ENCODE measurements around the gene PTTG1IP2. TPM values are rescaled to one million over a fixed set of nuclear protein-coding genes. Genes with fewer than 3 reads are reported as not detected.

The PTTG1IP2 gene
- total and polyA plus RNA-seq, 2 experiments from 2014 or later: not detected

GRCh38 chr7:90445633-90446032 is 23.8 kb upstream of the PTTG1IP2 start:
- Mint-ChIP-seq H3K27me3 (ENCODE audit: insufficient read depth, low read depth, poor library complexity) (no peaks in the 10 kb centered on the region), H3K4me1 (no peaks in the 10 kb centered on the region), H3K9me3 (no peaks in the 10 kb centered on the region), H3K4me3 (no peak overlapping the region), H3K27ac (no peak overlapping the region; the same call in 1 of the 2 replicates), H3K36me3 (ENCODE audit: low read depth) (no peaks in the 10 kb centered on the region)
- TF ChIP-seq POLR2AphosphoS5 (IDR thresholded peaks at IDR 0.05; ENCODE audit: low read depth) (no peak), CTCF (conservative IDR thresholded peaks at IDR 0.05; ENCODE audit: low read depth in 2 of 2) (no peak), ZNF114 (CRISPR knock-in tag; IDR thresholded peaks at IDR 0.05) (no peak), CREB1 (CRISPR knock-in tag; IDR thresholded peaks at IDR 0.05; ENCODE audit: low read depth) (no peak), EZH2phosphoT487 (IDR thresholded peaks at IDR 0.05; ENCODE audit: unreplicated experiment) (no peak), ETS1 (IDR thresholded peaks at IDR 0.05) (no peak), ZNF462 (CRISPR knock-in tag; IDR thresholded peaks at IDR 0.05) (no peak)
- Histone ChIP-seq H3K4me2 (no peak overlapping the region), H3F3A (replicated peaks; ENCODE audit: low read depth) (no peaks in the 10 kb centered on the region), H3K36me3 (ENCODE audit: insufficient read depth) (no peaks in the 10 kb centered on the region), H3K4me3 (no peak overlapping the region), H2AFZ (no peak overlapping the region), H3K4me1 (ENCODE audit: insufficient read depth) (no peaks in the 10 kb centered on the region), H3K79me2 (replicated peaks; ENCODE audit: insufficient read depth) (no peaks in the 10 kb centered on the region), H3K27me3 (ENCODE audit: insufficient read depth) (no peaks in the 10 kb centered on the region), H3K27ac (ENCODE audit: low read depth) (no peak overlapping the region), H4K20me1 (replicated peaks; ENCODE audit: insufficient read depth) (no peaks in the 10 kb centered on the region), H3K9me2 (ENCODE audit: insufficient read depth) (0 out of 2 replicates have a peak, but pooled peaks cover 4% of the 10 kb centered on the region)
- DNase-seq (ENCODE audit: low spot score) (no peak), ATAC-seq (no peak)

All from GM23338 (cell line).